Smooth muscle cell (in vitro differentiated cells): ENCODE results near the gene NTN1. TPM values are rescaled to one million over a fixed set of nuclear protein-coding genes. Genes with fewer than 3 reads are reported as not detected.
A peak's percentile ranks its signal among the peaks of the same experiment; 100 is the strongest.

Experiments used
- DNase-seq: peaks from one replicate; lab custom pipeline; 2025; ENCODE audit not compliant: unreplicated experiment; lab: John Stamatoyannopoulos, UW
- H2AFZ ChIP-seq: fragments of 200-600 bp; sonication (generic); 2 replicates; pipeline ENCODE4 v1.6.0; 2016; ENCODE audit warnings: antibody characterized with exemption, low read depth, mild to moderate bottlenecking
- H3F3A ChIP-seq: fragments of 200-600 bp; sonication (generic); 2 replicates; pipeline ENCODE4 v1.6.0; 2017; ENCODE audit warnings: antibody characterized with exemption, low read depth
- H3K27ac ChIP-seq: fragments of 200-600 bp; sonication (generic); 2 replicates; pipeline ENCODE4 v1.5.1; 2016; ENCODE audit warnings: low read depth, mild to moderate bottlenecking
- H3K27me3 ChIP-seq: fragments of 200-600 bp; sonication (generic); 2 replicates; pipeline ENCODE4 v1.6.1; 2016; ENCODE audit warnings: low read depth, mild to moderate bottlenecking
- H3K36me3 ChIP-seq: fragments of 200-600 bp; sonication (generic); 2 replicates; pipeline ENCODE4 v1.5.1; 2016; ENCODE audit warnings: low read depth
- H3K4me1 ChIP-seq: fragments of 200-600 bp; sonication (generic); 2 replicates; pipeline ENCODE4 v1.5.1; 2016; ENCODE audit warnings: low read depth
- H3K4me2 ChIP-seq: fragments of 200-600 bp; sonication (generic); 2 replicates; pipeline ENCODE4 v1.6.0; 2016; ENCODE audit warnings: mild to moderate bottlenecking
- H3K4me3 ChIP-seq: fragments of 200-600 bp; sonication (generic); 2 replicates; pipeline ENCODE4 v1.5.1; 2016; ENCODE audit warnings: mild to moderate bottlenecking
- H3K79me2 ChIP-seq: fragments of 200-600 bp; sonication (generic); 2 replicates; pipeline ENCODE4 v1.6.0; 2016; ENCODE audit warnings: low read depth, mild to moderate bottlenecking
- H3K9ac ChIP-seq: fragments of 200-600 bp; sonication (generic); 2 replicates; pipeline ENCODE4 v1.6.0; 2016; ENCODE audit warnings: low read depth
- H3K9me3 ChIP-seq: fragments of 200-600 bp; sonication (generic); replicated peaks from 2 replicates; pipeline ENCODE4 v1.5.1; 2016; ENCODE audit warnings: low read depth
- H4K20me1 ChIP-seq: fragments of 200-600 bp; sonication (generic); 2 replicates; pipeline ENCODE4 v1.6.0; 2016; ENCODE audit warnings: low read depth
- CTCF ChIP-seq: fragments of 200-600 bp; sonication (generic); IDR thresholded peaks from 2 replicates; pipeline ENCODE4 v1.5.1; 2017; ENCODE audit warnings: borderline replicate concordance, mild to moderate bottlenecking, antibody characterized with exemption; ENCODE audit not compliant: insufficient read depth, poor library complexity, severe bottlenecking
- WGBS: methylation state at CpG from one replicate; pipeline ENCODE4 v1.1.7; 2016; ENCODE audit warnings: low lambda C conversion rate; 5-methylcytosine and 5-hydroxymethylcytosine counted together
- polyA plus RNA-seq: library from polyadenylated mRNA; unstranded; fragments of >200 nt; fragmentation: Nextera tagmentation; extraction: Ambion mirVana; gene quantifications from 2 replicates; pipeline ENCODE4 v1.2.1, GENCODE V29; 2016
- small RNA-seq: library from RNA; depleted of rRNA; stranded (forward); fragments of <200 nt; gene quantifications from one replicate; pipeline ENCODE3, GENCODE V24; 2014
- total RNA-seq: library from RNA; depleted of rRNA; stranded (reverse); fragments of >200 nt; gene quantifications from 2 replicates; pipeline ENCODE4 v1.2.3, GENCODE V29; 2014

Gene NTN1
- total and polyA plus RNA-seq, 2 experiments from 2014 or later: 0.07 to 0.72 TPM

GRCh38 chr17:9290226-9290613 lies 268.9 kb downstream of the NTN1 start:
- no peaks in the 10 kb centered on the region for H3K79me2 ChIP-seq
- WGBS: 97% methylated on average over 7 of the region's 7 CpGs
- TF ChIP-seq CTCF: no peak
- no peak for DNase-seq
- no peaks in the 10 kb centered on the region for H3K9me3 ChIP-seq
- H4K20me1 ChIP-seq: no peaks in the 10 kb centered on the region
- H3K36me3 ChIP-seq: no peaks in the 10 kb centered on the region
- H3K9ac ChIP-seq: no peak overlapping the region
- H3K4me1 ChIP-seq: no peaks in the 10 kb centered on the region
- H3K4me2 ChIP-seq: no peak overlapping the region
- H3K4me3 ChIP-seq: no peak overlapping the region
- no peaks in the 10 kb centered on the region for H3K27me3 ChIP-seq
- H3K27ac ChIP-seq: no peak overlapping the region
- no peak overlapping the region for H2AFZ ChIP-seq
- H3F3A ChIP-seq: peaks cover 3% of the 10 kb centered on the region

GRCh38 chr17:9291912-9292560 lies 270.7 kb downstream of the NTN1 start:
- 65% methylated on average over 8 of the region's 8 CpGs for WGBS
- no peaks in the 10 kb centered on the region for H3K4me1 ChIP-seq
- H3K9me3 ChIP-seq: no peaks in the 10 kb centered on the region
- H3K27me3 ChIP-seq: no peaks in the 10 kb centered on the region
- H3K79me2 ChIP-seq: no peaks in the 10 kb centered on the region
- H3K4me2 ChIP-seq: no peak overlapping the region
- no peaks in the 10 kb centered on the region for H4K20me1 ChIP-seq
- peak; percentile 48 for TF ChIP-seq CTCF
- no peaks in the 10 kb centered on the region for H3K36me3 ChIP-seq
- H2AFZ ChIP-seq: no peak overlapping the region
- no peak overlapping the region for H3K9ac ChIP-seq
- no peak for DNase-seq
- no peak overlapping the region for H3K27ac ChIP-seq
- H3K4me3 ChIP-seq: no peak overlapping the region
- peaks cover 3% of the 10 kb centered on the region for H3F3A ChIP-seq

GRCh38 chr17:9292561-9292941 lies 271.2 kb downstream of the NTN1 start:
- H2AFZ ChIP-seq: no peak overlapping the region
- H3K9me3 ChIP-seq: no peaks in the 10 kb centered on the region
- no peak overlapping the region for H3K4me3 ChIP-seq
- H3K4me1 ChIP-seq: no peaks in the 10 kb centered on the region
- no peak overlapping the region for H3K27ac ChIP-seq
- 88% methylated on average over 2 of the region's 2 CpGs for WGBS
- no peak overlapping the region for H3K9ac ChIP-seq
- H3K79me2 ChIP-seq: no peaks in the 10 kb centered on the region
- DNase-seq: no peak
- no peaks in the 10 kb centered on the region for H3K36me3 ChIP-seq
- TF ChIP-seq CTCF: no peak
- no peaks in the 10 kb centered on the region for H4K20me1 ChIP-seq
- H3F3A ChIP-seq: peaks cover 3% of the 10 kb centered on the region
- no peaks in the 10 kb centered on the region for H3K27me3 ChIP-seq
- H3K4me2 ChIP-seq: no peak overlapping the region

Small RNA genes lying within 50 kb of the gene (small RNA-seq; reads per million reads assigned to genes)
- 0.13 reads per million for gene AC005695.3

Other genes with a start within 250 kb of the NTN1 start
- 0.13 and 0.49 TPM in 2 replicates for gene MFSD6L, start 222.1 kb upstream of the NTN1 start, total RNA-seq
- 0.41 TPM in 1 of 2 replicates, not detected in the other for gene MFSD6L, start 222.1 kb upstream of the NTN1 start, polyA plus RNA-seq
- gene PIK3R6, start 153.8 kb upstream of the NTN1 start, total RNA-seq: not detected in 2 replicates
- gene PIK3R6, start 153.8 kb upstream of the NTN1 start, polyA plus RNA-seq: not detected in 2 replicates
- 0.27 TPM in 1 of 2 replicates, not detected in the other for gene PIK3R5, start 55.8 kb upstream of the NTN1 start, total RNA-seq
- not detected in 2 replicates for gene PIK3R5, start 55.8 kb upstream of the NTN1 start, polyA plus RNA-seq